ENCODE data around the gene SPAG5.
"Not testable (repeated sequence)": the region's sequence is repeated elsewhere in the genome, so short reads cannot be mapped to it uniquely, and the experiment has no call there.

SPAG5 gene

GRCh38 chr17:28578246-28579195 is 20.3 kb downstream of the SPAG5 start:
- H3K27me3 ChIP-seq (ENCODE audit: insufficient read depth, low read length) = no peaks in the 10 kb centered on the region
- no peaks in the 10 kb centered on the region for H3K79me2 ChIP-seq (ENCODE audit: control insufficient read depth, insufficient read depth, low read length, unreplicated experiment)
- no peak overlapping the region for H3K27ac ChIP-seq (ENCODE audit: low read depth, low read length)
- no peak overlapping the region for H3K4me3 ChIP-seq (ENCODE audit: low read depth, low read length)
- peaks cover 22% of the 10 kb centered on the region for H3K36me3 ChIP-seq (ENCODE audit: insufficient read depth, low read length)
- H3K4me1 ChIP-seq (ENCODE audit: control insufficient read depth, insufficient read depth, low read length, unreplicated experiment) = peaks cover 3% of the 10 kb centered on the region
- no peak overlapping the region for H2AFZ ChIP-seq (ENCODE audit: low read length, unreplicated experiment)

GRCh38 chr17:28577466-28577824 is 21.4 kb downstream of the SPAG5 start:
- H2AFZ ChIP-seq (ENCODE audit: low read length, unreplicated experiment) = no peak overlapping the region
- peaks cover 13% of the 10 kb centered on the region for H3K4me1 ChIP-seq (ENCODE audit: control insufficient read depth, insufficient read depth, low read length, unreplicated experiment)
- H3K36me3 ChIP-seq (ENCODE audit: insufficient read depth, low read length) = peaks cover 16% of the 10 kb centered on the region
- no peaks in the 10 kb centered on the region for H3K79me2 ChIP-seq (ENCODE audit: control insufficient read depth, insufficient read depth, low read length, unreplicated experiment)
- no peak overlapping the region for H3K4me3 ChIP-seq (ENCODE audit: low read depth, low read length)
- H3K27me3 ChIP-seq (ENCODE audit: insufficient read depth, low read length) = no peaks in the 10 kb centered on the region
- no peak overlapping the region for H3K27ac ChIP-seq (ENCODE audit: low read depth, low read length)

- Histone ChIP-seq H3K27me3 (ENCODE audit: insufficient read depth, low read length) (no peaks in the 10 kb centered on the region), H3K4me1 (ENCODE audit: control insufficient read depth, insufficient read depth, low read length, unreplicated experiment) (peaks cover 19% of the 10 kb centered on the region), H3K27ac (ENCODE audit: low read depth, low read length) (no peak within 1 kb of the TSS), H3K36me3 (ENCODE audit: insufficient read depth, low read length) (peaks cover 11% of the 10 kb centered on the region), H2AFZ (ENCODE audit: low read length, unreplicated experiment) (no peak within 1 kb of the TSS), H3K4me3 (ENCODE audit: low read depth, low read length) (no peak within 1 kb of the TSS; the same call in 1 of the 2 replicates), H3K79me2 (ENCODE audit: control insufficient read depth, insufficient read depth, low read length, unreplicated experiment) (no peaks in the 10 kb centered on the region)
Observed at GRCh38 chr17:28576758-28577465, 21.9 kb downstream of the SPAG5 start, which contains the start of gene ALDOC. TSS of gene ALDOC (minus strand) at chr17:28576895. CDS start at chr17:28575532, 1,363 bp downstream.

DNA sequence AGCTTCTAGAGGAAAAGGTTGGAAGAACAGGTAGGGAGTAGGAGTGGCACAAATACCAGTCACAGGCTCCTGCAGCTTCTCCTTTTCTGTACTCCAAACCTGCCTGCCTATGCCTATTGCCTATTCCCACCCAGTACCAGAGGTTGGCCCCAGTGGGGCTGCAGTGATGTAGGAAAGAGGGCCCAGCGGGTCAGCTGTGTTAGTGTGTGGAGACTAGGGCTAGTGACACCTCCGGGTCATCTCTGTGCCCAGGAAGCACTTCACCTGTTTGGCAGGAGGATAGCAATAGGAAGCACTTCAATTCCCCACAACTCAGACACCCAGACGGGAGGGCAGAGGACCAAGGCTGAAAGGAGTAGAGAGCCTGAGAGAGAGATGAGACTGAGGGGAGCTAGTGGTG is 22.8 kb downstream of the SPAG5 start:
- not testable (repeated sequence) for H3K79me2 ChIP-seq (ENCODE audit: control insufficient read depth, insufficient read depth, low read length, unreplicated experiment); H2AFZ ChIP-seq (ENCODE audit: low read length, unreplicated experiment); H3K27me3 ChIP-seq (ENCODE audit: insufficient read depth, low read length); H3K4me3 ChIP-seq (ENCODE audit: low read depth, low read length); H3K27ac ChIP-seq (ENCODE audit: low read depth, low read length)
- peaks cover 11% of the 10 kb centered on the region for H3K36me3 ChIP-seq (ENCODE audit: insufficient read depth, low read length)
- peaks cover 21% of the 10 kb centered on the region for H3K4me1 ChIP-seq (ENCODE audit: control insufficient read depth, insufficient read depth, low read length, unreplicated experiment)

- H2AFZ ChIP-seq (ENCODE audit: low read length, unreplicated experiment) = no peak overlapping the region
- H3K79me2 ChIP-seq (ENCODE audit: control insufficient read depth, insufficient read depth, low read length, unreplicated experiment) = peaks cover 8% of the 10 kb centered on the region
- H3K36me3 ChIP-seq (ENCODE audit: insufficient read depth, low read length) = peaks cover 9% of the 10 kb centered on the region
- no peak overlapping the region for H3K4me3 ChIP-seq (ENCODE audit: low read depth, low read length)
- H3K4me1 ChIP-seq (ENCODE audit: control insufficient read depth, insufficient read depth, low read length, unreplicated experiment) = peaks cover 24% of the 10 kb centered on the region
- H3K27ac ChIP-seq (ENCODE audit: low read depth, low read length) = no peak overlapping the region
- no peaks in the 10 kb centered on the region for H3K27me3 ChIP-seq (ENCODE audit: insufficient read depth, low read length)
Observed at GRCh38 chr17:28575126-28575795, 23.6 kb downstream of the SPAG5 start.

DNA sequence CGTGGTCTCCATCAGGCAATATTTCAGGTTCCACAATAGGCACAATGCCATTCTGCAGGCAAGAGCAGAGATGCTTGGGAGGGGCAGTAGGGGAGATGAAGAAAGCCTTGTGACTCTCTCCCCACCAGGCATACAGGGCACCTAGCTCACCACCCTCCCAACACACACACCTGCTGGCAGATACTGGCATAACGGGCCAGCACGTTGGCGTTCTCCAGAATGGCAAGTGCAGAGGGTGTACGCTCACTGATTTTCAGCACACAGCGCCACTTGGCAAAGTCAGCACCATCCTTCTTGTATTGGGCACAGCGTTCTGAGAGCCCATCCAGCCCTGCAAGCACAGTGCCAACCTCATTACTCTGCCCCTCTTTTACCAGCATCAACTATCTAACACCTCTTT is 24.3 kb downstream of the SPAG5 start:
- H2AFZ ChIP-seq (ENCODE audit: low read length, unreplicated experiment) = no peak overlapping the region
- H3K36me3 ChIP-seq (ENCODE audit: insufficient read depth, low read length) = peaks cover 8% of the 10 kb centered on the region
- H3K27me3 ChIP-seq (ENCODE audit: insufficient read depth, low read length) = no peaks in the 10 kb centered on the region
- H3K4me1 ChIP-seq (ENCODE audit: control insufficient read depth, insufficient read depth, low read length, unreplicated experiment) = peaks cover 27% of the 10 kb centered on the region
- no peak overlapping the region for H3K27ac ChIP-seq (ENCODE audit: low read depth, low read length)
- peaks cover 8% of the 10 kb centered on the region for H3K79me2 ChIP-seq (ENCODE audit: control insufficient read depth, insufficient read depth, low read length, unreplicated experiment)
- H3K4me3 ChIP-seq (ENCODE audit: low read depth, low read length) = no peak overlapping the region

DNA sequence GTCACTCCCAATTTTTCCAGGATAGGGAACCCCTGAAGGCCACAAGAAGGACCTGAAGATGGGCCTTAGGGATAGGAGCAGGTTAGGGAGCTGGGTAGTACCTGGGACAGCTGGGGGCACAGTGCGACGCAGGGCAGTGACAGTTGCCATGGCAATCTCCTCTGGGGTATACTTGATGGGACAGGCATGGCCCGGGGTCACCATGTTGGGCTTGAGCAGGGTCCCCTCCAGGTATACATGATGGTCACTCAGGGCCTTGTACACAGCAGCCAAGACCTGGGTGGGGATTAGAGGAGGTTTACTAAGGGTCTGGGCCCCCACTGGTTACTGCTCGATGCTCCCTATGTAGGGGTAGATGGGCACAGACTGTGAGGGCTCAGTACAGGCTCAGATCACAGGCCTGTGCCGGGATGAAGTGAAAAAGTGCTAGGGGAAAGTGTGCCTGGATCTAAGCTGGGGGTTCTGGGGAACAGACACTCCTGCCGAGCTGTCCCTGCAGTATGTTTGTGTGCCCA is 24.8 kb downstream of the SPAG5 start:
- Histone ChIP-seq H3K36me3 (ENCODE audit: insufficient read depth, low read length) (peaks cover 8% of the 10 kb centered on the region), H3K4me1 (ENCODE audit: control insufficient read depth, insufficient read depth, low read length, unreplicated experiment) (peaks cover 27% of the 10 kb centered on the region), H3K79me2 (ENCODE audit: control insufficient read depth, insufficient read depth, low read length, unreplicated experiment) (peaks cover 8% of the 10 kb centered on the region), H2AFZ (ENCODE audit: low read length, unreplicated experiment) (no peak overlapping the region), H3K27ac (ENCODE audit: low read depth, low read length) (no peak overlapping the region), H3K27me3 (ENCODE audit: insufficient read depth, low read length) (no peaks in the 10 kb centered on the region), H3K4me3 (ENCODE audit: low read depth, low read length) (no peak overlapping the region)

DNA sequence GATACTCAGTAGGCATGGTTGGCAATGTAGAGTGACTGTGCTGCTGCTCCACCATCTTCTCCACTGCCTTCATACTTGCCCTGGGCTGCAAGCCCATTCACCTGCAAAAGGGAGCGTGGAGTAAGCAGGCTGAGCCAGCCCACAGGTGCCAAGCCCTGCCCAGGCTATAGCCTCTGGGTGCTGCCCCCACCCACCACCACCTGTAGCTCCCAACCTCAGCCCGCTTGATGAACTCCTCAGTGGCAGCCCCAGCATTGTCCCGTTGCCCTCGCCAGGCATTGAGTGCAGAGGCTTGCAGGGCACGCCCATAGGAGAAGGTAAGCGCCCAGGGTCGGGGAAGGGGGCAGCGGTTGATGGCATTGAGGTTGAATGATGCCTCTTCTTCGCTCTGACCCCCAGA is 25.3 kb downstream of the SPAG5 start:
- H3K79me2 ChIP-seq (ENCODE audit: control insufficient read depth, insufficient read depth, low read length, unreplicated experiment) = peaks cover 8% of the 10 kb centered on the region
- H2AFZ ChIP-seq (ENCODE audit: low read length, unreplicated experiment) = no peak overlapping the region
- H3K27ac ChIP-seq (ENCODE audit: low read depth, low read length) = no peak overlapping the region
- no peaks in the 10 kb centered on the region for H3K27me3 ChIP-seq (ENCODE audit: insufficient read depth, low read length)
- H3K4me3 ChIP-seq (ENCODE audit: low read depth, low read length) = no peak overlapping the region
- H3K36me3 ChIP-seq (ENCODE audit: insufficient read depth, low read length) = peaks cover 7% of the 10 kb centered on the region
- peaks cover 27% of the 10 kb centered on the region for H3K4me1 ChIP-seq (ENCODE audit: control insufficient read depth, insufficient read depth, low read length, unreplicated experiment)

GRCh38 chr17:28573040-28573380 is 25.8 kb downstream of the SPAG5 start:
- H3K4me3 ChIP-seq (ENCODE audit: low read depth, low read length) = no peak overlapping the region
- H3K36me3 ChIP-seq (ENCODE audit: insufficient read depth, low read length) = peaks cover 3% of the 10 kb centered on the region; the same call in 1 of the 2 replicates
- H3K27ac ChIP-seq (ENCODE audit: low read depth, low read length) = no peak overlapping the region
- H3K27me3 ChIP-seq (ENCODE audit: insufficient read depth, low read length) = no peaks in the 10 kb centered on the region
- H3K79me2 ChIP-seq (ENCODE audit: control insufficient read depth, insufficient read depth, low read length, unreplicated experiment) = peaks cover 8% of the 10 kb centered on the region
- no peak overlapping the region for H2AFZ ChIP-seq (ENCODE audit: low read length, unreplicated experiment)
- peaks cover 27% of the 10 kb centered on the region for H3K4me1 ChIP-seq (ENCODE audit: control insufficient read depth, insufficient read depth, low read length, unreplicated experiment)

DNA sequence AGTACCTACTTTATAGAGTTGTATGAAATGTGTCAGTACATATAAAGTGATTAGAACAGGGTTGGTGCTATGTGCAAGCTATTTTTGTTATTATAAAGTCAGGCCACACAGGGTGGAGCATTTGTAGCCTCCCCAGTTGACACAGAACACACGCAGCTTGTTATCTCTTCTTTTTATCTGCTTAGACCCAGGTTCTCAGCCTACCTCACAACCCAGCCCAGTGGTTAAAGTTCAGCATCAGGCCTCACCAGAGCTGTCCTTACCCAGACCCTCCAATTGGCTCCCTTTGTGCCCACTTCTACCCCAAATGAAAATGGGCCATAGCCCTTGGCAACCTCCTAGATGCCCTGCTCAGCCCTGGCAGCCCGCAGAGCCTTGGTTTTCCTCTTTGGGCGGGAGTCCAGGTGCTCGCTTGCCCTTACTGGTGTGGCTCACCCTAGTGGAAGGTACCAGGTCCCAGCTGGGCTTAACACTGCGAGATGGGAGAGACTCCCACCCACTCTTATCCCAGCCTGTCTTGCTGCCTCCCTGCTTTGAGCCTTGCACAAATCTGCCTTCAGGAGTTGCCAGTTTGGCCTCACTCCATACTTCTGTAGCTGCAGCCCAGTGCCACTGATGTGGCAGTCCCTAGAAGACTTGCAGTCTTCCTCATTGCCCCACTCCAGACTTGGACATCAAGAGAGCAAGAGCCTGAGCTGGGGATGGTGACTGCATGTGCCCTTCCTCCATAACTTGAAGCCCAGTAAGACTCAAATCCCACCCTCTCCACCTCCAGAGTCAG is 26.4 kb downstream of the SPAG5 start:
- Histone ChIP-seq H3K27ac (ENCODE audit: low read depth, low read length) (no peak overlapping the region), H3K4me1 (ENCODE audit: control insufficient read depth, insufficient read depth, low read length, unreplicated experiment) (peaks cover 27% of the 10 kb centered on the region), H3K36me3 (ENCODE audit: insufficient read depth, low read length) (no peaks in the 10 kb centered on the region; the same call in 1 of the 2 replicates), H2AFZ (ENCODE audit: low read length, unreplicated experiment) (peak overlapping the region; percentile 99), H3K4me3 (ENCODE audit: low read depth, low read length) (peak overlapping the region; percentile 92), H3K79me2 (ENCODE audit: control insufficient read depth, insufficient read depth, low read length, unreplicated experiment) (peaks cover 8% of the 10 kb centered on the region), H3K27me3 (ENCODE audit: insufficient read depth, low read length) (no peaks in the 10 kb centered on the region)

All from ACC112 (cell line).